B cell (primary cell): ENCODE measurements around the gene MOB3A. TPM values are rescaled to one million over a fixed set of nuclear protein-coding genes. Genes with fewer than 3 reads are reported as not detected.
A peak's percentile ranks its signal among the peaks of the same experiment; 100 is the strongest.

Source experiments
- ATAC-seq: fragments of 200-7000 bp; cut with Tn5 transposase; one replicate; pipeline ENCODE4 v1.10.0; 2021; ENCODE audit warnings: low read depth, mild to moderate bottlenecking, moderate number of reproducible peaks, moderate library complexity
- CTCF ChIA-PET: fragments of 350-600 bp; sonication (Branson Sonifier 250); formaldehyde crosslinking; loops from one replicate; lab custom pipeline; 2021; ENCODE audit warnings: antibody characterized with exemption, inconsistent platforms; lab: Charles Lee
- POLR2A ChIA-PET: fragments of 350-600 bp; sonication (Branson Sonifier 250); formaldehyde crosslinking; loops from one replicate; lab custom pipeline; 2021; ENCODE audit warnings: antibody characterized with exemption; lab: Charles Lee
- DNase-seq: peaks from one replicate; pipeline ENCODE4 v3.0.0; 2013
- H2AFZ ChIP-seq: 2 replicates; pipeline ENCODE4 v1.6.1; 2012; ENCODE audit warnings: mild to moderate bottlenecking, low read depth, low read length; ENCODE audit not compliant: insufficient read depth, poor library complexity, severe bottlenecking
- H3K27ac ChIP-seq, 2 donors: 1 replicate in 1 of 2; 2 replicates in 1 of 2; pipeline ENCODE4 v1.5.1; 2012 to 2013; ENCODE audit warnings: low read length in 2 of 2, mild to moderate bottlenecking in 2 of 2, moderate library complexity in 1 of 2
- H3K27me3 ChIP-seq, 4 experiments: fragments of 200-600 bp in 1 of 4; sonication (generic) in 1 of 4; replicated peaks in 1 of 4; 1 replicate in 2 of 4; 2 replicates in 2 of 4; pipeline versions ENCODE4 v1.6.1 to v1.7.0; 2013 to 2016; ENCODE audit warnings: low read length in 3 of 4, mild to moderate bottlenecking in 2 of 4, mixed read lengths in 1 of 4, moderate library complexity in 1 of 4; ENCODE audit not compliant: insufficient read depth in 4 of 4, control insufficient read depth in 3 of 4; ENCODE audit errors: control extremely low read depth in 1 of 4
- H3K36me3 ChIP-seq, 2 experiments: replicated peaks in 1 of 2; 1 replicate in 1 of 2; 2 replicates in 1 of 2; pipeline versions ENCODE4 v1.6.1 to v1.7.1; 2013; ENCODE audit warnings: low read length in 1 of 2; ENCODE audit not compliant: insufficient read depth in 2 of 2, control insufficient read depth in 1 of 2; ENCODE audit errors: control extremely low read depth in 1 of 2, extremely low read depth in 1 of 2
- H3K4me1 ChIP-seq, 2 donors: fragments of 200-600 bp in 1 of 2; sonication (generic) in 1 of 2; 1 replicate in 1 of 2; 2 replicates in 1 of 2; pipeline versions ENCODE4 v1.5.1 to v1.6.1; 2013 to 2017; ENCODE audit warnings: low read length in 2 of 2; ENCODE audit not compliant: control insufficient read depth in 2 of 2, insufficient read depth in 2 of 2
- H3K4me2 ChIP-seq: replicated peaks from 2 replicates; pipeline ENCODE3; 2012; ENCODE audit warnings: mild to moderate bottlenecking, low read depth, low read length; ENCODE audit not compliant: poor library complexity, severe bottlenecking
- H3K4me3 ChIP-seq, 5 experiments: fragments of 200-600 bp in 1 of 5; sonication (generic) in 1 of 5; 1 replicate in 3 of 5; 2 replicates in 2 of 5; pipeline versions ENCODE4 v1.5.1 to v1.7.0; 2011 to 2016; ENCODE audit warnings: low read length in 4 of 5, mild to moderate bottlenecking in 4 of 5, low read depth in 2 of 5, control low read depth in 1 of 5, moderate library complexity in 1 of 5; ENCODE audit not compliant: insufficient read depth in 1 of 5; ENCODE audit errors: control extremely low read depth in 1 of 5, extremely low read depth in 1 of 5
- H3K79me2 ChIP-seq: fragments of 200-600 bp; sonication (generic); one replicate; pipeline ENCODE4 v1.6.0; 2016; ENCODE audit warnings: low read length; ENCODE audit not compliant: control insufficient read depth, insufficient read depth
- H3K9ac ChIP-seq: fragments of 200-600 bp; sonication (generic); 2 replicates; pipeline ENCODE4 v1.6.1; 2017; ENCODE audit warnings: mild to moderate bottlenecking, low read length, moderate library complexity
- H3K9me3 ChIP-seq, 3 donors: one replicate each; pipeline versions ENCODE4 v1.6.1 to v1.7.1; 2013; ENCODE audit warnings: low read length in 2 of 3; ENCODE audit not compliant: control insufficient read depth in 2 of 3, insufficient read depth in 1 of 3; ENCODE audit errors: control extremely low read depth in 1 of 3
- H4K20me1 ChIP-seq: 2 replicates; pipeline ENCODE4 v1.6.0; 2012; ENCODE audit warnings: mild to moderate bottlenecking, low read length; ENCODE audit not compliant: insufficient read depth, control insufficient read depth, poor library complexity, severe bottlenecking
- H3K27ac Mint-ChIP-seq: one replicate; pipeline ENCODE4 v1.8.0; 2021; ENCODE audit warnings: mixed read lengths
- H3K27me3 Mint-ChIP-seq: one replicate; pipeline ENCODE4 v1.8.0; 2021; ENCODE audit warnings: mixed read lengths
- H3K4me1 Mint-ChIP-seq: one replicate; pipeline ENCODE4 v1.8.0; 2021; ENCODE audit warnings: mixed read lengths
- H3K4me3 Mint-ChIP-seq: one replicate; pipeline ENCODE4 v1.8.0; 2021; ENCODE audit warnings: mixed read lengths
- H3K9me3 Mint-ChIP-seq: one replicate; pipeline ENCODE4 v1.8.0; 2022; ENCODE audit warnings: mixed read lengths; ENCODE audit not compliant: insufficient read depth
- CTCF ChIP-seq: fragments of 200-600 bp; IDR thresholded peaks from one replicate; pipeline ENCODE4 v1.8.0; 2022; ENCODE audit warnings: antibody characterized with exemption, mild to moderate bottlenecking
- EZH2 ChIP-seq: IDR thresholded peaks from 2 replicates; pipeline ENCODE4 v1.6.1; 2012; ENCODE audit warnings: borderline replicate concordance, low read depth, mild to moderate bottlenecking, moderate library complexity, low read length; ENCODE audit not compliant: insufficient read depth, poor library complexity, severe bottlenecking
- WGBS: methylation state at CpG from one replicate; pipeline ENCODE4 v1.1.5; 2013; ENCODE audit warnings: missing lambda C conversion rate; ENCODE audit not compliant: insufficient coverage; 5-methylcytosine and 5-hydroxymethylcytosine counted together
- intact Hi-C: fragments of 100-400 bp; cut with micrococcal nuclease; formaldehyde crosslinking; loops from one replicate; pipeline ENCODE4 v1.10.0; 2022
- polyA plus RNA-seq: library from polyadenylated mRNA; depleted of rRNA; stranded (reverse); fragments of >200 nt; gene quantifications from 2 replicates; pipeline ENCODE4 v1.2.3, GENCODE V29; 2012
- total RNA-seq, 2 donors: library from RNA; stranded (reverse); fragments of 120-200 nt in 1 of 2; gene quantifications; 1 replicate in 1 of 2; 2 replicates in 1 of 2; pipeline versions ENCODE4 v1.2.3 to v1.2.4, GENCODE V29; 2013 to 2022

The MOB3A gene
- total and polyA plus RNA-seq, 2 donors (not counting 1 experiment from before 2014, with no cell fraction given): 190 to 228 TPM

GRCh38 chr19:2041683-2042484 is 54.2 kb downstream of the MOB3A start:
- H3K4me3 Mint-ChIP-seq: peak overlapping the region; percentile 74
- Histone ChIP-seq H3K79me2 (peaks cover 64% of the 10 kb centered on the region), H3K9ac (peak overlapping the region; percentile 69), H3K4me1 (peaks cover 54 to 67% of the 10 kb centered on the region in 2 donors), H3K27me3 (no peaks in the 10 kb centered on the region), H2AFZ (no peak overlapping the region), H3K27ac (peak overlapping the region; percentile 98 to 99), H3K4me3 (peak overlapping the region in 4 of 5 experiments; percentile 32 to 55 (median 42)), H3K4me2 (peak overlapping the region; percentile 92), H4K20me1 (peaks cover 95% of the 10 kb centered on the region), H3K36me3 (peaks cover 0 to 85% of the 10 kb centered on the region in 2 experiments), H3K9me3 (peaks cover 0 to 3% (median 0%) of the 10 kb centered on the region in 3 donors)
- ATAC-seq (peak; percentile 73), DNase-seq (peak; percentile 98)
- ChIA-PET POLR2A (interaction anchor here (0.5 to 7.4 kb wide), 25 partner anchors 8 to 579 kb away, joined by 3 to 69 read pairs (median 4); partner anchors contain the start of genes AP3D1 and MKNK2), CTCF (interaction anchor here (0.7 to 3.2 kb wide), 11 partner anchors 8 to 177 kb away, joined by 3 to 9 read pairs (median 4); no protein-coding TSS in a partner anchor)
- H3K4me1 Mint-ChIP-seq: peaks cover 63% of the 10 kb centered on the region
- 2% methylated on average over 77 of the region's 77 CpGs for WGBS
- intact Hi-C loops: loop anchor here (1.0 to 2.0 kb wide), 2 partner anchors 8 to 23 kb away; no protein-coding TSS in a partner anchor
- no peaks in the 10 kb centered on the region for H3K27me3 Mint-ChIP-seq
- H3K9me3 Mint-ChIP-seq: no peaks in the 10 kb centered on the region
- TF ChIP-seq EZH2: no peak
- no peak for TF ChIP-seq CTCF
- peak overlapping the region; percentile 87 for H3K27ac Mint-ChIP-seq

- ATAC-seq: no peak
- peak overlapping the region; percentile 98 for H3K27ac ChIP-seq
- no peaks in the 10 kb centered on the region for H3K27me3 ChIP-seq
- TF ChIP-seq CTCF (no peak), EZH2 (no peak)
- peaks cover 0 to 7% (median 0%) of the 10 kb centered on the region in 3 donors for H3K9me3 ChIP-seq
- intact Hi-C loops: no loop called here
- WGBS: 36% methylated on average over 6 of the region's 6 CpGs
- ChIA-PET CTCF (interaction anchor here (1.0 to 3.2 kb wide), 4 partner anchors 22 to 49 kb away, joined by 3 to 10 read pairs (median 6); no protein-coding TSS in a partner anchor), POLR2A (interaction anchor here (0.7 to 7.4 kb wide), 9 partner anchors 11 to 144 kb away, joined by 3 to 69 read pairs (median 4); partner anchors contain the start of genes AP3D1 and MKNK2)
- H3K79me2 ChIP-seq: peaks cover 58% of the 10 kb centered on the region
- H3K4me3 Mint-ChIP-seq: peak overlapping the region; percentile 71
- H3K4me1 Mint-ChIP-seq: peaks cover 58% of the 10 kb centered on the region
- peaks cover 0 to 80% of the 10 kb centered on the region in 2 experiments for H3K36me3 ChIP-seq
- H3K4me2 ChIP-seq: peak overlapping the region; percentile 88
- H3K9ac ChIP-seq: peak overlapping the region; percentile 69
- H3K27me3 Mint-ChIP-seq: no peaks in the 10 kb centered on the region
- DNase-seq: no peak
- no peaks in the 10 kb centered on the region for H3K9me3 Mint-ChIP-seq
- no peak overlapping the region for H2AFZ ChIP-seq
- peaks cover 51 to 61% of the 10 kb centered on the region in 2 donors for H3K4me1 ChIP-seq
- peaks cover 89% of the 10 kb centered on the region for H4K20me1 ChIP-seq
- H3K27ac Mint-ChIP-seq: peak overlapping the region; percentile 87
- H3K4me3 ChIP-seq: peak overlapping the region in 4 of 5 experiments; percentile 24 to 55 (median 42)
Observed at GRCh38 chr19:2041433-2041682, 54.8 kb downstream of the MOB3A start.
